GM21526 (cell line): ENCODE measurements around the gene ANKS1A.

Experiments
- ATAC-seq: cut with Tn5 transposase; IDR thresholded peaks from one replicate; pipeline ENCODE4 v1.9.1; 2021; ENCODE audit warnings: moderate library complexity; ENCODE audit not compliant: unreplicated experiment, low FRiP score

ANKS1A gene

DNA sequence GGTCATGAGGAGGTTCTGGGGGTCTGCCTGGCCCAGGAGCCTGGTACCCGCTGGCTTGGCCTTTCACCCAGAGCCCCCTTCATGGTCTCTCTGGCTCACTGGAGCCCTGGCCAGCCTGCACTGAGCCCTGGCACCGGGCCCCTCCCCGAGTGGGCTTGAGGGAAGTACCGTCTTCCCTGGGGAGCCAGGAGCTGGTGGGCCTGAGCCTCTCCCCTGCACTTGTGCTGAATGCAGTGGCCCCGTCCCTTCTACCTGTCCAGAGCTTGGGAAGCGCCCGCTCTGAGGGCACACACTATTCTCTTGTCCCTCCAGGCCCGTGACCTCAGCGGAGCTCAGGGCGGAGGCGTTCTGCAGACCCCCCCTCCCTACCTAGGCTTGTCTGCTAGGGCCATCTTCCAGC, 189.8 kb downstream of the ANKS1A start:
- no peak for ATAC-seq

GRCh38 chr6:35079311-35080000, 190.4 kb downstream of the ANKS1A start:
- no peak for ATAC-seq

DNA sequence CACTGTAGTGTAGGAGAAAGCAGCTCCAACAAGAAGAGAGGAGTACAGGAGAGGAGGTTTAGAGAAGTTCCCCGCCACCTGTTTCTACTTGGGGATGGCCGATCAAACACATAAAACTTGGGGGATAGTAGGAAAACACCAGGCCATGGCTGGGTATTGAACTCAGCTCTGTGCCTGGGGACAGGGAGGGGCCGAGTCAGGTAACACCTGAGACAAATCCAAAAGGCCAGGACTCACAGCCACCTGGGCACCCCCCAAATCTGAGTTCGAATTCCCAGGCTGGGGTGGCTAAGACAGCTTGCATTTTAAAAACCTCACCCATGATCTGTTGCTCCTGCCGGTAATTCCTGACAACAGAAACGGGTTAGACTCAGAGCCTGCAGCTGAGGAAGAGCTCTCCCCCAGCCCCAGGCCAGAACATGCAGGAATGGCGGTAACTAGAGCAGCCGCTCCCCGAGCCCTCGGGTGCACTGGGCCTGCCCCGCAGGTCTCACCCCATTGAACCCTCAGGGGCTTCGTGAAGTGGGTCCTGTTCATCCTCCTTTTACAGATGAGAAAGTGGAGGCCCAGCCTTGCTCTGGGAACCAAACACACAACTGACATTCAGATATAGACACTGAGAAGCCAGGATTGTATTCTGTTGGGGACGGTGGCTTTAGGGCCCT, 191.1 kb downstream of the ANKS1A start:
- ATAC-seq = no peak

DNA sequence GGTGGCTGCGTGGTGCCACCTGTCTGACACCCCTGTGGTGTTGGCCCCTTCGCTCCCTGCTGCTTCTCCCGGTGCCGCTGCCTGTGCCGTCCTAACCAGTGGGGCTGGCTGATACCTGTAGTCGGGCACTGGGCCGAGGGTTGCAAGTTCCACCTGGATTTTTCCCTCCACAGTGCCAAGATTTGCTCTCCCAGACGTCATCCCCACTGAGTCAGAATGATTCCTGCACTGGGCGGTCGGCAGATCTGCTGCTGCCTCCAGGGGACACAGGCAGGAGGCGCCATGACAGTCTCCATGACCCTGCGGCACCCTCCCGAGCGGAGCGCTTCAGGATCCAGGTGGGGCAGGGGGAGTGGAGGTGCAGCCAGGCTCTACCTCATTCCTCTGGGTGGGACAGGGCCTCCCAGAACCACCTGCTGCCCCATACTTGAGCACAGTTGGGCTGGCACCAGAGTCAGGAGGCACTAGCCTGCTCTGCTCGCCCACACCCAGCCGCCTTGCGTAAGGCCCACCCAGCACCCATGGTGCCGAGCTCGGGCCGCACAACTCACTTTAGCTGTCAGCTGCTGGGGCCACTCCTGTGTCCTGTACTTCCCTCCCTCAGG, 191.9 kb downstream of the ANKS1A start:
- no peak for ATAC-seq

DNA sequence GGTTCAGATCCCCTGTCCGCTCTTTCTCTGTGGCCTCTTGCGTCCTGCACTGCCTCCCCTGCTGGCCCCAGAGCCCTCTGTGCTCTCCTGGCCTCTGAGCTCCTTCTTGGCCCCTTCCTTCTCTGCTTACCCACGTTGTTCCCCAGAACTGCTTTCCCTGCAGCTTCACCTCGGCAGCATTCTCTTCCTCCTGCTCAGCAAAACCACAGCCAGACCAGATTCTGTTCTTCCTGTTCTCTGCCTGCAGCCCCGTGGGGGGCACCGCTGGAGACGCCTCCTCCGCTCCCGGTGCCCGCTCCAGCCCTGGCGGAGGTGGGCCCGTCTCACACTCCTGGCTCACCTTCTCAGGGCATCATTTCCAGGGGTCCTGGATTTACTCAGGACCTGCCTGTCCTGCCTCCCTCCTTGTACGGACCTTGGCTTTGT, 192.4 kb downstream of the ANKS1A start:
- no peak for ATAC-seq

- ATAC-seq = no peak
Measured at GRCh38 chr6:35082046-35082732, 193.1 kb downstream of the ANKS1A start.

- ATAC-seq = no peak
Measured at GRCh38 chr6:35082733-35083403, 193.8 kb downstream of the ANKS1A start.

DNA sequence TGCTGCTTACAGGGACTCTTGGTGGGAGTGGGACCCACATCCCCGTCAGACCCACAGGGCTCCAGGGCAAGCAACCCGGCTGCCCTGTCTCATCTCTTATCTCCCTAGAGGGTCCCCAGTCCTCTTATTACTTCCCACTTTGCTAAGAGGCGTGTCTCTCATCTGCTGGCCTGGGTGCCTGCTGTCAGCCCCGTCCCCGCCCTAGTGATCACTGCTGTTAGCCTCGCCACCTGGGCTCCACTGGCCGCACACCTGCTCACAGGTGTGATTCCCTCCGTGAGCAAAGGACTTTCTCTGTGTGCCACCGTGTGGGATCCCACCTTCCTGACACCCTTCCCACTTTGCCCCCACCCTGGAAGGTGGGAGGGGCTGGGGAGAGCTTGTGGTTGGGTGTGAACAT, 194.5 kb downstream of the ANKS1A start:
- no peak for ATAC-seq

GRCh38 chr6:35084041-35084491, 195.0 kb downstream of the ANKS1A start:
- no peak for ATAC-seq

GRCh38 chr6:35084511-35085203, 195.6 kb downstream of the ANKS1A start:
- ATAC-seq = no peak

DNA sequence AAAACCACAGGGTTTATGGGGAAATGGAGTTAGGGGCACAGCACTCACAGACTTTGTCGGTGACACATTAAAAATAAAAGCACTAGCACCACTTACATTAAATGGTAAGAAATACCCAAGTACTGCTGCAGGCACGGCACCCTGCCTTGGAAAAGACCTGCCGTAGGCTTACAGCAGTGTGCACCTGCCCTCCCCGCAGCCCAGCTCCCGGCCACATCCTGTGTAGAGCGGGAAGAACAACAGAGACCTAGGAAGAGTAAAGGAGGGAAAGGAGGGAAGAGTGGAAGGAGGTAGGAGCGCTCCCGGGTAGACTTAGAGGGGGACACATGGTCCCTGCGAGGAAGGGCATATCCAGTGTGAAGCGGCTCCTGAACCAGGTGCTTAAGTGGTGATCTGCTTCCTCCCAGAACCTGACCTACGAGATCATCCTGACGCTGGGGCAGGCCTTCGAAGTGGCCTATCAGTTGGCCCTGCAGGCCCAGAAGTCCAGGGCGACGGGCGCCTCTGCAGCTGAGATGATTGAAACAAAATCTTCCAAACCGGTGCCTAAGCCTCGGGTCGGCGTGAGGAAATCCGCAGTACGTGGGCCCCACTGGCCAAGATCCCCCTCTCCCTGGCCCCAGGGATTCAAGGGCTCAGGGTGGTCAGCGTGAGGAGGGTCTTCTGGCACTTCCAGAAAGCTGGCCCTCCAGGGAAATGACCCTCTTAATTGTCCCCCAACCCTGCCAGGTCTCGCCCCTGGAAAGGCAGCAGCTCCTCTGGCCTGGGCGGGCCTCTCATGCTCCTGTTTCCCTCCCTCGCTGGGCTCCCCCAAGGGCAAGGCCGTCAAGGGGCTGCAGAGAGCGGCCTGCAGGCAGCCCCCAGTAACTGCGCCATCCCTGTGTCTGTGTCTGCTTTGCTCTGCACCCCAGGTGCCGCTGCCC, 196.6 kb downstream of the ANKS1A start:
- no peak for ATAC-seq

GRCh38 chr6:35086282-35086632, 197.2 kb downstream of the ANKS1A start:
- ATAC-seq = no peak

DNA sequence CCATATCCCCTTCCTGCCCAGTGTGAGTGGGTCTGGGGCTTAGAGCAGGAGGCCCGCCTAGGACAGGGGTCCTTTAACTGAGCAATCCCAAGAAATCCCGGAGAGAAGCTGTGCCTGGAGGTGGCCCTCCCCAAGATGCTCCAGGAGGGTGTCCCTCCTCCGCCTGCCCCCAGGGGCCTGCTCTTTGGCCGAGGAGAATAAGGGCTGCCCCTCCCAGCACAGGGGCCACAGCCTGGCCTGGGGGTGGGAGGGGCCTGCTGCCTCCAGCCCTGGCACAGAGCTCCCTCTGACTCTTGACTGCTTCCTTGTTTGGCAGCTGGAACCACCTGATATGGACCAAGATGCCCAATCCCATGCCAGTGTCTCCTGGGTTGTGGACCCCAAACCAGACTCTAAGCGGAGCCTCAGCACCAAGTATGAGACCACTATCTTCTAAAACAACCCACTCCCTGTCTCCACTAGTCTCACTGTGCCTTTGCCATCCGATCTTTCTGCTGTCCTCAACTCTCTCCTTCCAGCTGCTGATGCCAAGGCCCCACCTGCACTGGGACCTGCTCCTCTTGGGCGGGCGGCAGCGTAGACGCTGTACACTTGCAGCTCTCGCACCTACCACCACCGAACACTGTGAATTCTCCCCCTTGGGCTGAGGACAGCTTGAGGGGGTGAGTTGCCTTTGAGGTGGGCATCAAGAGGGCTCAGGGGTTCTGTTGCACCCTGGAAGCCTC, 197.7 kb downstream of the ANKS1A start:
- ATAC-seq = no peak

DNA sequence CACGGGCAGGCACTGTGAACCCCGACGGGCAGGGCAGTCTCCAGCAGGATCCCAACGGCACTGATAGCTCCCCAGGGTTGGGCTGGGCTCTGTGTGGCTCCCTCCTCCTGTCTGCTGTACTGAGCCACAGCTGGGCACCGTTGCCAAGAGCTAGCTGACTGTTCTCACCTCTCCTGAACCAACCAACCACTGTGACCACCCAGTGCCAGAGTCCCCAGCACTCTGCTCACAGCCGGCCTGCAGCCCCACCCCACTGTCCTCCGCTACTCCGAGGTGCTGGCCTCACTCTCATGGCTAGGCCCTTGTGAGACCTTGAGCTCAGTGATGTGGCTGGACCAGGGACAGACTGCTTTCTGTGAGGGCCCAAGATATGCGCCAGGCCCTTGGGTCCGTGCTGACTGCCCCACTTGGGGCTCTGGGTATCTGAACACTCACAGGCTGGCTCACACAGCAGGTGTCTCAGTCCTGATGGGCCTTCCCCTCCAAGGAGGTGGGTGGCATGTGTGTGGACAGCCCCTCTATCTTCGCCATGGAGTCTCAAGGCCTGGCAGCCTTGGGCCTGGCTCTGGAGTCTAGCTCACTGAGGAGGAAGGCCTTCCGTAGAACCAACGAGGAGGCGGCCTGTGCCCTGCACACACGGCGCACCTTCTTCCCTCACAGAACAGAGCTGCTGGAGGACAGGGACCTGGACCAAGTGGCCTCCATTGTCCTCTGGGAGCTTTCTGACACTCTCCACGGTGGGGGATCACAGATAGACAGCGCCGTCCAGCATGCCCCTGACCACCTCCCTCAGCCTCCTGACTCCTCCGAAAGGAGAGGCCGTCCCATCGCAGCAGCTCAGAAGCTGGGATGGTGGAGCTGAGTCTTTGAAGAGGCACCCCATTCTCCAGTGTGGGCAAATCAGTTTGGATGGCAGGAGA, 198.6 kb downstream of the ANKS1A start:
- ATAC-seq = no peak

GRCh38 chr6:35088281-35089215, 199.5 kb downstream of the ANKS1A start:
- no peak for ATAC-seq

- ATAC-seq = no peak
Measured at GRCh38 chr6:35089216-35089934, 200.3 kb downstream of the ANKS1A start.
